Natural killer cell treated with Interleukin-12 subunit alpha and Interleukin-12 subunit beta and Interleukin-15 and Interleukin-18, amount 100 ng/mL, for 72 hours (primary cell): ENCODE measurements around the gene SLIT3. TPM values are rescaled to one million over a fixed set of nuclear protein-coding genes. Genes with fewer than 3 reads are reported as not detected.

ENCODE experiments used
- ATAC-seq, 2 donors: fragments of 150-1000 bp; cut with Tn5 transposase in 1 of 2; sonication (Bioruptor Pico), chemical (Tn5 transposase) in 1 of 2; 2 replicates each; pipeline ENCODE4 v1.10.0; 2021
- DNase-seq: peaks from one replicate; pipeline ENCODE4 v3.0.0; 2022; ENCODE audit warnings: low spot score
- H3K27ac Mint-ChIP-seq, 2 donors: 1 replicate in 1 of 2; 2 replicates in 1 of 2; pipeline ENCODE4 v1.8.0; 2022; ENCODE audit warnings: mixed read lengths in 2 of 2, mild to moderate bottlenecking in 1 of 2, moderate library complexity in 1 of 2
- H3K27me3 Mint-ChIP-seq, 2 donors: 1 replicate in 1 of 2; 2 replicates in 1 of 2; pipeline ENCODE4 v1.8.0; 2022; ENCODE audit warnings: mixed read lengths in 2 of 2
- H3K36me3 Mint-ChIP-seq: one replicate; pipeline ENCODE4 v1.8.0; 2022; ENCODE audit warnings: mixed read lengths
- H3K4me1 Mint-ChIP-seq, 2 donors: 1 replicate in 1 of 2; 2 replicates in 1 of 2; pipeline ENCODE4 v1.8.0; 2022; ENCODE audit warnings: low read depth in 2 of 2, mixed read lengths in 2 of 2, mild to moderate bottlenecking in 1 of 2
- H3K4me3 Mint-ChIP-seq: one replicate; pipeline ENCODE4 v1.8.0; 2022; ENCODE audit warnings: mixed read lengths
- H3K9me3 Mint-ChIP-seq: 2 replicates; pipeline ENCODE4 v1.8.0; 2022; ENCODE audit warnings: mixed read lengths
- total RNA-seq, 2 donors: library from RNA; stranded (reverse); gene quantifications; one replicate each; pipeline ENCODE4 v1.2.3, GENCODE V29; 2022

Gene SLIT3
- total RNA-seq, 2 donors from 2014 or later = 0.14 TPM; not detected in 1

- no peaks in the 10 kb centered on the region for H3K36me3 Mint-ChIP-seq
- H3K27me3 Mint-ChIP-seq = no peaks in the 10 kb centered on the region
- ATAC-seq = no peak
- peaks cover 0 to 3% of the 10 kb centered on the region in 2 donors for H3K4me1 Mint-ChIP-seq
- DNase-seq = no peak
- H3K9me3 Mint-ChIP-seq = no peaks in the 10 kb centered on the region
- H3K27ac Mint-ChIP-seq = peak overlapping the region in 1 of 2 donors; percentile 16
- H3K4me3 Mint-ChIP-seq = no peak overlapping the region
These were observed 617.0 kb downstream of the SLIT3 start for GRCh38 chr5:168683927-168684295.

GRCh38 chr5:168683247-168683926, 617.6 kb downstream of the SLIT3 start:
- Mint-ChIP-seq H3K4me1 (peaks cover 0 to 3% of the 10 kb centered on the region in 2 donors), H3K27ac (peak overlapping the region in 1 of 2 donors; percentile 16), H3K36me3 (no peaks in the 10 kb centered on the region), H3K27me3 (no peaks in the 10 kb centered on the region), H3K9me3 (no peaks in the 10 kb centered on the region), H3K4me3 (no peak overlapping the region)
- DNase-seq (no peak), ATAC-seq (peak in 1 of 2 donors; percentile 51)

GRCh38 chr5:168681556-168682183, 619.3 kb downstream of the SLIT3 start:
- no peak for ATAC-seq
- no peak for DNase-seq
- H3K27ac Mint-ChIP-seq = no peak overlapping the region

GRCh38 chr5:168680395-168680794, 620.5 kb downstream of the SLIT3 start:
- Mint-ChIP-seq H3K27ac (no peak overlapping the region), H3K27me3 (peaks cover 0 to 8% of the 10 kb centered on the region in 2 donors), H3K4me1 (peaks cover 0 to 3% of the 10 kb centered on the region in 2 donors), H3K9me3 (no peaks in the 10 kb centered on the region), H3K36me3 (no peaks in the 10 kb centered on the region), H3K4me3 (no peak overlapping the region)
- DNase-seq = no peak
- ATAC-seq = no peak

More at GRCh38 chr5:168681556-168682183, 619.3 kb downstream of the SLIT3 start:
- Mint-ChIP-seq H3K4me3 (no peak overlapping the region), H3K27me3 (no peaks in the 10 kb centered on the region), H3K9me3 (no peaks in the 10 kb centered on the region), H3K36me3 (no peaks in the 10 kb centered on the region), H3K4me1 (peaks cover 0 to 3% of the 10 kb centered on the region in 2 donors)

- Mint-ChIP-seq H3K4me3 (no peak overlapping the region), H3K9me3 (no peaks in the 10 kb centered on the region), H3K4me1 (peaks cover 0 to 3% of the 10 kb centered on the region in 2 donors), H3K36me3 (no peaks in the 10 kb centered on the region), H3K27me3 (peaks cover 0 to 8% of the 10 kb centered on the region in 2 donors), H3K27ac (no peak overlapping the region)
- no peak for ATAC-seq
- peak; percentile 62 for DNase-seq
These were observed 621.4 kb downstream of the SLIT3 start for GRCh38 chr5:168679515-168679920.

GRCh38 chr5:168676501-168676900, 624.4 kb downstream of the SLIT3 start:
- Mint-ChIP-seq H3K27ac (no peak overlapping the region), H3K27me3 (peaks cover 0 to 8% of the 10 kb centered on the region in 2 donors), H3K9me3 (no peaks in the 10 kb centered on the region), H3K4me1 (no peaks in the 10 kb centered on the region), H3K4me3 (no peak overlapping the region), H3K36me3 (no peaks in the 10 kb centered on the region)
- DNase-seq (no peak), ATAC-seq (no peak)

GRCh38 chr5:168675883-168676408, 625.0 kb downstream of the SLIT3 start:
- H3K27ac Mint-ChIP-seq = no peak overlapping the region
- ATAC-seq = no peak
- DNase-seq = no peak
- H3K4me3 Mint-ChIP-seq = no peak overlapping the region
- H3K27me3 Mint-ChIP-seq = peaks cover 0 to 8% of the 10 kb centered on the region in 2 donors
- H3K4me1 Mint-ChIP-seq = no peaks in the 10 kb centered on the region
- no peaks in the 10 kb centered on the region for H3K36me3 Mint-ChIP-seq
- H3K9me3 Mint-ChIP-seq = no peaks in the 10 kb centered on the region

- Mint-ChIP-seq H3K27me3 (peaks cover 0 to 8% of the 10 kb centered on the region in 2 donors), H3K4me3 (no peak overlapping the region), H3K36me3 (no peaks in the 10 kb centered on the region), H3K4me1 (no peaks in the 10 kb centered on the region), H3K9me3 (no peaks in the 10 kb centered on the region), H3K27ac (no peak overlapping the region)
- ATAC-seq (no peak), DNase-seq (no peak)
These were observed 626.0 kb downstream of the SLIT3 start for GRCh38 chr5:168674893-168675482.

- Mint-ChIP-seq H3K9me3 (no peaks in the 10 kb centered on the region), H3K27ac (no peak overlapping the region), H3K4me3 (no peak overlapping the region), H3K27me3 (peaks cover 0 to 8% of the 10 kb centered on the region in 2 donors), H3K36me3 (no peaks in the 10 kb centered on the region), H3K4me1 (no peaks in the 10 kb centered on the region)
- DNase-seq (no peak), ATAC-seq (no peak)
These were observed 628.1 kb downstream of the SLIT3 start for GRCh38 chr5:168672888-168673287.

- no peak overlapping the region for H3K27ac Mint-ChIP-seq
- H3K9me3 Mint-ChIP-seq = no peaks in the 10 kb centered on the region
- DNase-seq (no peak), ATAC-seq (no peak)
- no peaks in the 10 kb centered on the region for H3K36me3 Mint-ChIP-seq
- H3K4me1 Mint-ChIP-seq = no peaks in the 10 kb centered on the region
- no peak overlapping the region for H3K4me3 Mint-ChIP-seq
- peaks cover 0 to 8% of the 10 kb centered on the region in 2 donors for H3K27me3 Mint-ChIP-seq
These were observed 628.9 kb downstream of the SLIT3 start for GRCh38 chr5:168672016-168672415.

- H3K27ac Mint-ChIP-seq = no peak overlapping the region
- peak in 1 of 2 donors; percentile 30 for ATAC-seq
- no peak for DNase-seq
- H3K9me3 Mint-ChIP-seq = no peaks in the 10 kb centered on the region
- peaks cover 0 to 6% of the 10 kb centered on the region in 2 donors for H3K27me3 Mint-ChIP-seq
- no peak overlapping the region for H3K4me3 Mint-ChIP-seq
- H3K4me1 Mint-ChIP-seq = no peaks in the 10 kb centered on the region
- no peaks in the 10 kb centered on the region for H3K36me3 Mint-ChIP-seq
These were observed 629.9 kb downstream of the SLIT3 start for GRCh38 chr5:168670881-168671575.

GRCh38 chr5:168669668-168670378, 631.1 kb downstream of the SLIT3 start:
- ATAC-seq = no peak
- Mint-ChIP-seq H3K4me1 (no peaks in the 10 kb centered on the region), H3K36me3 (no peaks in the 10 kb centered on the region), H3K27me3 (no peaks in the 10 kb centered on the region), H3K27ac (no peak overlapping the region), H3K9me3 (no peaks in the 10 kb centered on the region), H3K4me3 (no peak overlapping the region)
- no peak for DNase-seq

GRCh38 chr5:168669156-168669555, 631.8 kb downstream of the SLIT3 start:
- Mint-ChIP-seq H3K36me3 (no peaks in the 10 kb centered on the region), H3K4me1 (no peaks in the 10 kb centered on the region), H3K4me3 (no peak overlapping the region), H3K9me3 (no peaks in the 10 kb centered on the region), H3K27me3 (peaks cover 0 to 3% of the 10 kb centered on the region in 2 donors), H3K27ac (no peak overlapping the region)
- DNase-seq = no peak
- no peak for ATAC-seq
